ENCODE measurements around the gene TRPM5.

Gene TRPM5

DNA sequence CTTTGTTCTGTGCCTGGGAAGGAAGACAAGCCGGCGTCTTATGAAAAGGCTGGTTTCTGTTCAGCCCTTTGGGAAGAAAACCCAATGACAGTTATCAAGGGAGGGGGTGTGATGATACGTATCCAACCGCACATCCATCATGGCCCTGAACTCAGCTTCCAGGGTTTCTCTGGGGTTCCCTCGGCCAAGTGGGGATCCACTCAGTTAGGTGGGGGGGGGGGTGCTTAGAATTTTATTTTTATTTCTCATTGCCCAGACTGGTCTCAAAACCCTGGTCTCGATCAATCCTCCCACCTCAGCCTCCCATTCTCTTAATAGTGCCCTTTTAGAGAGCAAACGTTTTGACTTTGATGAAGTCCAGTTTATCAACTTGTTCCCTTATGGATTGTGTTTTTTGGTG is 26.2 kb upstream of the TRPM5 start:
- FAIRE-seq, result no peak
- DNase-seq (ENCODE audit: low spot score), result no peak

DNA sequence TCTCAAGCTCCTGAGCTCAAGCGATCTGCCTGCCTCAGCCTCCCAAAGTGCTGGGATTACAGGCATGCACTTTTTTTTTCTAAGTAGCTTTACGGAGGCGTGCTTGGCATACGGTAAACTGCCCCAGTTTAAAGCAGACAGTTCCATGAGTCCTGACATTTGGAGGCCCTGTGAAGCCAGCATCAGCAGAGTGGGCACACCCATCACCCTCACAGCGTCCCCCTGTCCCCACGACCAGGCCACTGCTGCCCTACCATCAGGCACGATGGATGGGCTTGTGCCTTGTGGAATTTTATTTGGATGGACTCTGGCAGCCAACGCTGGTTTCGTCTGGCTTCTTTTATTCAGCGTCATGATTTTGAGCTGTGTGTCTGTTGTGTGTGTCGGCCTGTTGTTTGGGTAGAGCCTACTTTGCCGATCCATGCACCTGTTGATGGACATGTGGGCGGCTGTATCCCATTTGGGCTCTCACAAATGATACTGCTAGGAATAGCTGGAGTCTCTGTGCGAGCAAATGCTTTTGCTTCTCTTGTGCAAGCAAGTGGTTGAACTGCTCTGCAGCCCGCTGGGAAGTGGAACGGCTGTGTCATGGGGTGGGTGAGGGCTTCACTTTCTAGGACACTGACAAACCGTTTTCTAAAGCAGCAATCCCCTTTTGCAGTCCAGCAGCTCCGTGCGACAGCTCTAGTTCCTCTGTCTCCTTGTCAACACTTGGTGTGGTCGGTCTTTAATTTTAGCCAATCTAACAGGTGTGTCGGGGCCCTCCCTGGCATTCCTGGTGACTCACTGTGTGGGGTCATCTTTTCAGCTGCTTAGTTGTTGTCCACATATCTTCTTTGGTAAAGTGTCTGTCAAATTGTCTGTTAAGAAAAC is 24.3 kb upstream of the TRPM5 start:
- FAIRE-seq (no peak), DNase-seq (ENCODE audit: low spot score) (no peak)

DNA sequence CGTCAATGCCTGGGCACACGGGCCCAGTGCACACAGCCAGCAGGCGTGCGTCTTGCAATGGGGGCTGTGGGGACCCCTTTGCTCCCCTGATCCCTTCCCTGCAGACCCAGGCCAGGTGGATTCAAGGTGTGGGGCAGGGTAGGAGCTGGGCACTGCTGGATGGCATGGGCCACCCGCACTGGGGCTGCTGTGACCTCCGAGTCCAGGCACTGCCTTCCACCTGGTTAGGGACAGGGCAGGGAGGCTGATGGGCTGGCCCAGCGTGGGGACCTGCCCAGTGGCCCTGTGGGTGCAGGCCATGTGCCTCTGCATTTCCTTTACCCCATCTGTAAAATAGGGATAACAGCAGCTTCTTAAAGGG is 23.4 kb upstream of the TRPM5 start:
- no peak for FAIRE-seq
- no peak for DNase-seq (ENCODE audit: low spot score)

DNA sequence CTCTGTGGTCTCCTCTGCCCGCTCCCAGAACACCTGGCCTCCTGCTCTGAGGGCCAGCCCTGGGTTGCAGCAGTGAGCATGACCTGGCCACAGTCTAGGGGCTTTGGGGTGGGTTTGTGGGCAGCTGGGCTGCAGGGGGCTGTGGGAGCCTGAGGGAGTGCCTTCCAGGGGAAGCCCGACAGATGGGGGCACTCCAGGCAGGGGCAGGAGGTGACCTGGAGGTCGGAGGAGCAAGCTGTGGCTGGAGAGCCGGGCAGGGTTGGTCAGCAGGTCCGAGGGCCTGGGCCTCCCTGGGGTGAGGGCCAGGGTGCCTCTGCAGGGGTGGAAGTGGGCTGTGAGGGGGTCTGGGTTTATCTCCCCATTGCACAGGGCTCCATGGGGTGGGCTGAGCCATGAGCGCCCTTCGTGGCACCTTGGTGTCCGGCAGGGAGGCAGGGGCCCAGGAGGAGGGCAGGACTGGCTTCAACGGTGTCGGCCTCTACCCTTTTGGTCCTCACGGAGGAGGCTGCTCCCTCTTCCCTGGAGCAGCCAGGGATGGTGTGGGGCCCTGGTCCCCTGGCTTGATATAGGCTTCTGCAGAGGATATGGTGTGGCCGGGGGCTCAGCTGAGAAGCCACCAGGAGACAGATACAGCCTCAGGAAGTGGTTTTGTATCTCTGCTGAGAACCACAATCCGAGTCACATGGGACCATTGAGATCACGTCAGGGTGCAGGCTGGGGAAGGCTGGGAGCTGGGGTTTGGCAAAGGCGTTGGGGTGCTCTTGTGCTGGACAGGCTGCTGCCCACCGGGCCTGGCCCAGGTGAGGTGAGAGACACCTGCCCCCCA is 22.8 kb upstream of the TRPM5 start:
- DNase-seq (ENCODE audit: low spot score), result no peak
- FAIRE-seq, result no peak

DNA sequence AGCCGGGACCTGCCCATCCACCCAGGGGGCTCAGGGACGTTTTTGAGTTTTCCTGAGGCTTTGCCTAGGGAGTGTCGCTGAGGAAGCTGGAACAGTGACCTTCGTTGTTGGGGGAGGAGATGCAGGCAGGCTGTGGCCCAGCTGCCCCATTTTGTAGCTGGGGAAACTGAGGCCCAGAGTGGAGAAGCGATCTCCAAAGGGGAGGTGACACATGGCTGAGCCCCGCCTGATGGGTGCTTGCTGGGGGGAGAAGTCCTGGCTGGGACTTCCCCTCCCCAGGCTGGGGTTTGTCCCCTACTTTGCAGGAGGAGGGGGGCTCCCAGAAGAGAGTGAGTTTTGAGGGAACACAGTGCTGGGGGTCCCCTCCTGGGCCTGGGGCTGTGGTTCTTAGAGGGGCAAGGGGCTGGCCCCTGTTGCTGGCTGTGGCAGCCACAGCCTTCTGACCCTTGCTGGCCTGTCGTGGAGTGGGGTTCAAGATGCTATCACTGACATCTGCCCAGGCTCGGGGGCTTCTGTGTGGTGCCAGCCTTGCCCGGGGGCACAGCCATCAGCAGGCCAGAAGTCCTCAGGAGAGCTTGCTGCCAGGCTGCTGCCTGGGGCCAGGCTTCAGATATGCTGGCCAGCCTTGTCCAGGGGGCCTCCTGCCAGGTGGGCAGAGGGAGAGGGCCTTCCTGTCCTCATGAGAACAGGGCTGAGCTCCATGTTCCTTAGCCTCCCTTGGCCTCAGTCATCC is 21.9 kb upstream of the TRPM5 start:
- FAIRE-seq (no peak), DNase-seq (ENCODE audit: low spot score) (no peak)

DNA sequence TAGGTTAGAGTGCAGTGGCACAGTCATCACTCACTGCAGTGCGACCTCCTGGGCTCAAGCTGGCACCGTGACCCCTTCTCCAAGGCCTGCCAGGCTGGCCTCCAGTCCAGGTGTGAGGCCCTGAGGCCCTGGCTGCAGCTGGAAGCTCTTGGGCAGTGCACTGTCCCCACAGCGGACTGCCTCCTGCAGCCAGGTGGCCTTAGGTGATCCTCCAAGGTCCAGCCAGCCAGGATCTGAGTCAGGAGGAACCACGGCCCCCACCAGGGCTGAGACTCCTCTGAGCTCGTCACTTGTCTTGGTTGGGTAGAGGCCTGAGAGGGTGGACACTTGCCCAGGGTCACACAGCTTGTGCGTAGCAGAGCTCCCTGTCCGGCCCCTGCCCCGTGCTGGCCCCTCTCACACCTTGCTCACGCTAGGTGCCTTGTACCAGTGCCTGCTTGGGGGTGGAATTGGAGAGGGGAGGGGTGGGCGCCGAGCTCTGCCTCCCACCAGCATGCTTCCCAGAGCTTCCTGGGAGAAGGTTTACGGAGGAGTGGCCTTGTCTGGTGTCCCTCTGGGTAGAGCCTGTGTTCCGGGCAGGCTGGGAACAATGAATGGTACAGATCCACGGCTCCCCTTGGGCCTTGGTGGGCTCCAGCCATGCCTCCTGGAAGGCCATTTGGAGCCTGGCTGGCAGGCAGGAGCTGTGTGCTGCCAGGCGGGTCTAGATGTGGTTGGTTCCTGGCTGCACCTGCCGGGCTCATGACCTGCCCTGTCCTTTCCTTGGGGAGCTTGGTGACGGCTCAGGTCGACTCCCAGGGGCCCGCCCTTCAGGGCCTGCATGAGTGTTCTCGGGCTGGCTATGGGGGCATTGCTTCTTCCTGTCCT is 21.1 kb upstream of the TRPM5 start:
- FAIRE-seq (no peak), DNase-seq (ENCODE audit: low spot score) (no peak)

DNA sequence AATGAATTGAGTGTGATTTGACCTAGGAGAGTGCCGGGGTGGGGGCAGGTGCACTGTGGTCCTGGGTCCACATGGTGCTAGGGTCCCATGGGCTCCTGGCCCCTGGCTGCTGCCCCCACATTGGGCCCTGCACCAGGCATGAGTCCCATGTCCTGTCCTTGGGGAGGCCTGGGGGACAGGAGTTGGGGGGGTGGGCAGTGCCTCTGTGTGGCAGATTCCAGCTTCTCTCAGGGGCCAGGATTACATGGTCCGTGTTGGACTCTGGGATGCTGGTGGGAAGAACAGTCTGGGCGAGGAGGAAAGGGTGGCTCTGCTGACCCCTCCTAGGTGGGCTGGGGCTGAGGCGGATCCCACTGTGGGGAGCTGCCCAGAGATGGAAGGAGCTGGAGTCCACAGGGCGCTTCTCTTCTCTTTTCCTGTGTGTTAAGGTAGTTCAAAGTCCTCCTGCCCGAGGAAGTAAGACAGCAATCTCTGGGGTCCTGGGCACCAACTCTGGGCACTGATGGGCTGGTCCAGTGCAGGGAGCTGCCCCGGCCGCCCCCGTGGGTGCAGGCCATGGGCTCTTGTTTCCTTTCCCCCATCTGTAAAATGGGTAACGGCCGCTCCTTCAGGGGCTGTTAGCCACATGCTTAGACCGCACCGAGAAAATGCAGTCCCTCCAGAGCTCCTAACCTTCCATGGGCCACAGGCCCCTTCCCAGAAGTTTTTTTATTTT is 20.3 kb upstream of the TRPM5 start:
- no peak for DNase-seq (ENCODE audit: low spot score)
- FAIRE-seq, result no peak

DNA sequence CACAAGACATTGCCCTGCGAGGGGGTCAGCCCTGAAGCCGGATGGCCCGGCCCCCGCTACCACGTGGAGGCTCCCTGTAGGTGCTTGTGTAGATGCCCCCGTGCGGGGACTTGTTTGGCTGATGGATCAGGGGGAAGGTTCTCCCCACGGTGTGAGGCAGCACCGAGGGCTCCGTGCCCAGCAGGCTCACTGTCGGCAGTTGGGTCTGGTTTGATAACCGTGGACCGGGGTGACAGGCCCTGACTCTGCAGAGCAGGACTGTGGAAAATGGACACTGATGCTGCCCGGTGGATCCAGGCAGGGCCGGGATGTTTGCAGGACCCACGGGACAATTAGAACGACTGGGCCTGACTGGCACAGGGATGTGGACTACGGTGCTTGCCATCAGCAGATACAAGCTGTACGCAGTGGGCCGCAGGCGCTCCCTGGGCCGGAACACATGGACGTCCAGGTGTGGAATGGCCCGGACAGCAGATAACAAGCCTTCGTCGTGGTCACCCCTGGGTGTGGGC is 19.5 kb upstream of the TRPM5 start:
- DNase-seq (ENCODE audit: low spot score) (no peak), FAIRE-seq (no peak)

DNA sequence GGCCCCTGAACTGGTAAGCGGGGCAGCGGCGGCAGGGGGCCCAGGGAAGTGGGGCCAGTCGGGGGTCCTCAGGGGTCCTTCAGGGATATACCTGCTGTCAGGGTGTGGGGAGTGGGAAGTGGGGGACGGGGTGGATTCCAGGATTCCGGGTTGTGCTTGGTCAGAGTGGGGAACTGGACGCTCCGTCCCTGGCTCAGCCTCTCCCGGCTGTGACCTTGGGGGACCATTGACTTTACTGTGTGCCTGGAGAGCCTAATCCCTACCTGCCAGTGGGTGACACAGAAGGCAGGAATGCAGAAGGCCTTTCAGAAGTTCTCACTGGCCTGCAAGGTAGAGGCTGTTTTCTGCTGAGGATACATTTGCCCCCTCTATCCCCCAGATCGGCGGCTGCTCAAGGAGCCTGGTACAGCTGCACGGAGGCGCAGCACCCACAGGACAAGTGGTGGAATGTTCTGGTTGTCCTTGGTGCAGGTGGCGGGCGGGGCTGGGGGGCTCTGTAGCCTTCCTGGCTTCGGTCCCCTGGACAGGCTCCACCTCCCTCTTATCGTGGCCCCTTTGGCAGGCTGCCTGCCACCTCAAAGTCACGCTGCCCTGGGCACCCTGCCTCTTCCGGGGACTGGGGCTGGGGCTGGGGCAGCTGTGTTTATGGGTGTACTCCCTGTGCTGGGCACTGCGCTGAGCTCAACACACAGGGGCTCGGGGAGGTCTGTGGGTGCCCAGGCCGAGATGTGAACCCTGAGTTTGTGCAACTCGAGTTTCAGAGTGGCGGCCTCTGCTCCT is 18.9 kb upstream of the TRPM5 start:
- no peak for FAIRE-seq
- DNase-seq (ENCODE audit: low spot score), result no peak

DNA sequence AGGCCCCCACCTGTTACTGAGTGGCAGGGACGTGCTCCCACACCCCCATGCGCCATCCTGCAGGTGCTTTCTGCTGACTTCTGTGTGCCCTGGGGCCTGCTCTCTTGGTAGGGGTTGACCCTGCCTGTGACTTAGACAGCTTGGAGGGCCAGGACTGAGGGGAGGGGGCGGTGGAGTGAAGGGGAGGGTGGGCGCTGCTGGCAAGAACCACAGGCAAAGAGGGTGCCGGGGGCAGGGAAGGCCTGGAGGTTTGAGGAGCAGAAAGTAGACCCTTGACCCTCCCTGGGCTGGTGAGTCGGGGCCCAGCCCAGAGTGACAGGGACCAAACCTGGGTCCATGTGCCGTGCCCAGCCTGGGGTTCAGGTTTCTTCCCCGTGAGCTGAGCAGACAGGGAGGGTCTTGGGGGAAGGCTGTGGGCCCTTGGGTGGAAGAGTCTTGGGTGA is 18.2 kb upstream of the TRPM5 start:
- DNase-seq (ENCODE audit: low spot score) (no peak), FAIRE-seq (no peak)

DNA sequence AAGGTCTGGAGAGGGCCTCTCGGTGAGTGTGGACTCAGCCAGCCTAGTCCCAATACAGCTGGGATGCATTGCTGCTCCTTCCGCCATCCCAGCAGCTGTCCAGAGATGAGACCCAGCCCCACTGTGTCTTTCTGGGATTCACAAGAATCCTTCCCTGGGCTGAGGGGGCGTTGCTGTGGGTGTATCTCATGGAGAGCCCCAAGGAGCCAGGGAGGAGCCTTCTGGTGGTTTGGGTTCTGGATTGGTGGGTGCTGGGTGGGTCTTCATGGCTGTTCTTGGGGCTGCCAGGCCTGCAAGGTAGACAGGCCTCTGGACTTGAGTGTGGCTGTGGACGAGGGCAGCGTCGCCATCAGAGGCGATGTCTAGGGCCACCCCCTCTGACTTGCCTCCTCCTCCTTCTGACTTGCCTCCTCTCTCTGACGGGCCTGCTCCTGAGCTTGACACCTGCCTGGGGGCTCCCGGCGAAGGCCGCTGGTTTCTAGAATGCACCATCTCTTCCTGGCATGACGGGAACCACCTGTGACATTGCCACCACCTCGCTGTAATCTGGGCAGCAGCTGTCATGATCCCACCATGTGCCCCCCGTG is 17.7 kb upstream of the TRPM5 start:
- DNase-seq (ENCODE audit: low spot score) (no peak), FAIRE-seq (no peak)

DNA sequence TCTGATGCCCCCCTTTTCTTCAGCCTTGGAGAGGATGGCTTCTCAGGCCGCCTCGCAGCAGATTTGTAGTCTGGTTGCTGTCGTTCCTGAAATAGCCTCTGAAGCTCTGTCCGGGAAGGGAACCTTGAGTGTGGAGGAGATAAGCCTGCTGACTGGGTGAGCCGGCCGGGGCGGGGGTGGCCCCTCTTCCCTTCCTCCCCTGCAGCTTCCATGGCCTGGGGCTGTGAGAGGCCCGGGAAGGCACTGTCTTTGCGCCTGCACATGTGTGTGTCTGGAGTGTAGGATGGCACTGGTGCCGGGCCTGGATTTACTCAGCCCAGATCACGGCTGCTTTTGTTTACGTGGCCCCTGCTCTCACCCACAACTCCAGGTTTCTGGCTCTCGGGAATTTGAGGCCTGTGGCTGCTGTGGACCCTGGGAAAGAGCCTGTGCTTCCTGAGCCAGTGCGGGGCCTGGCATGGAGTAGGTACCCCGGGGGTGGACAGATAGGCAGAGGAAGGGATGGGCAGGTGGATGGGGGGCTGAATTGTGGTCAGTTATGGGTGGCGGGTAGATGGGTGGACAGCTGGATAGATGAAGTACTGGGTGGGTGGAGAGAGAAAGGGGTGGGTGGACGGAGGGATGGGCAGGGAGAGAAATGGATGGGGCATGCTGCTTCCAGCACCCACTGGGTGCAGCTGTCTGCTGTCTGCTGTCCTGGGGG is 17.1 kb upstream of the TRPM5 start:
- DNase-seq (ENCODE audit: low spot score) (no peak), FAIRE-seq (no peak)

DNA sequence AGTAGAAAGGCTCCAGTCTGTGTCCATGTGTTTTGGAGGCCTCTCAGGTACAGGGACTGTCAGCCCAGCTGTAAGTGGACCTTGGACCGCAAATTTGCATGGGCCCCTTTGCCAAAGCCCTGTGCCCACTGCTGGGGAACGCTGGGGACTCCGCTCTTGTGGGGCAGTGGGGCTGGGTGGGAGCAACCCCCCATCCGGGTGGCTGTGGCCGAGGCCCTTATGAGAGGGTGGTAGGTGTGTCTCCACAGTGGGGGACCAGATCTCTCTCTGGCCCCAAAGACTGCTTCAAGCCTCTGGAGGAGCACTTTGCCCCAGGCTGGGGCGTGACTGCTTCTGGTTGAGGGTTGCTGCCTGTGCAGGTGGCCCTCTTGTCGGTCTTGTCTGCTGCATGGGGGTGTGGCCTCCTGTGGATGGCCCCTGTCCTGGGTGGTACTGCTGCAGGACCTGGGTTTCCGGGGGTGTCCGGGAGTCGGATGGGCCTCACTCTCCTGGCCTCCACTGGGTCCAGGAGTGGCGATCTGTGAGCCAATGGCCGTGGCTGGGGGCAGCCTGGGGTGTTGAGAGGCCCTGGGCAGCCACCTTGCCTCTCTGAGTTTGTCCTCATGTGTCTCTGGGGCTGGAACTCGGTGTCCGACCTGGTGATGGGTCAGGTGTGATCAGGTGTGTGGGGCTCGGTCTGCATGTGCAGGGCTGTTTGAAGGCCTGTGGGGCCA is 16.4 kb upstream of the TRPM5 start:
- no peak for FAIRE-seq
- DNase-seq (ENCODE audit: low spot score), result no peak

DNA sequence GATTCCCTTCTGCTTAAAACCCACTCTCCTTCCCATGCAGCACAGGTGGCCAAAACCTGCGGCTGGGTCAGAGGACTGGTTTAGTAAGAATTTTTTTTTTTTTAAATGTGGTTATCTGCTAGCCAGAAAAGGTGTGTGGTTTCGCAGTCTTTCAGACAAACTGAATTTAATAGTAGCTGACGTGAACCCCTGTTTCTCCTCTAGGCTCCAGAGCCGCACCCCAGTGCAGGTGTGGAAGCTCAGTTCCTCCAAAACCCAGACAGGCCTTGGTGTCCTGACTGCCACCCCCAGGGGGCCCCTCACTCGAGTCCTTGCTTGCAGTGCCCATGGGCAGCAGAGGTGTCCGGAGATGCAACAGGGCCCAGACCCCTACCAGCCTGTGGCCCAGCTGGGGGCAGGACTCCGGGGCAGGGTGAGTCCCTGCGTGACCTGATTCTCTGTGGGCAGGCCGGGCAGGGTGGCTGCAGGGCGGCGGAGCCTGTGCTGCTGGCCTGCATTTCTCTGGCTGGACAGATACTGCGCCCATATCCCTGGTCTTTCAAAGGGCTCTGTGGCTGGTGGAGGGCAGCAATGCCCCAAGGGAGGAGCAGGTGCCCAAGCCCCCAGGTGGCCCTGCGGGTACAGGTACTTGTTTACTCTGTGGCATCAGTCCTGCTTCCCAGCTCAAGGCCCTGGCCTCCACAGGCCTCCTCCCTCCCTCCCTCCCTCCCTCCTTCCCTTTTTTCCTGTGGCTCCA is 15.7 kb upstream of the TRPM5 start:
- DNase-seq (ENCODE audit: low spot score) (no peak), FAIRE-seq (no peak)

DNA sequence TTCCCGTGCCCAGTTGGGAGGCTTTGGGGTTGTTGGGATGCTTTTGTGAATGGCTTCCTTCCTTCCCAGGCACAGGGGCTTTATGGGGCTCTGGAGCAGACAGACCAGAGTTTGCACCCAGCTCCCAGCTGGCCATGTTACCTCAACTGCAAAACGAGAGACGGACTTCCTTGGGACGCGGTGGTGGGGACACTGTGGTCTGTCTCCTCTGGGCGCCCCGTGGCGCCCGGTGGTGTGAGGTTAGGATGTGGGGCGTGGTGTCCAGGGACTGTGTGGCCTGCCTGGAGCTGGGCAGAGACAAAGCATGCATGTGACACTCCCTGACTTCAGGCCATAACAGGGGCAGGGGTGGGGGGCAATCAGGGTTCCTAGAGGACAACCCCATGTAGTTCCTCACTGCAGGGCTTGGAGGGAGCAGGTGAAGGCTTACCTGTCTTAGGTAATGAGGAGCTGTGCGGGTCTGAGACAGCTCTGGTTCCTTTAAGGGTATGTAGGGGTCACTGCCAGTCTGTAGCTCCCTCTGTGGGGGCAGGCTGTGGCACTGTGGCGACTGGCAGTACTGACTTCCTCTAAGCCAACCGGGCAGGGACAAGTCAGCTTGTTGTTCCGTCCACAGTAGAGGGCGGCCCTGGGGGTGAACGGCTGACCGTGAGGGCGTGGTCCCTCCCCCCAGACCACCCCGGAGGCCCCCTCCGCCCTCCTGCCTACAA is 14.9 kb upstream of the TRPM5 start:
- DNase-seq (ENCODE audit: low spot score) (no peak), FAIRE-seq (no peak)

DNA sequence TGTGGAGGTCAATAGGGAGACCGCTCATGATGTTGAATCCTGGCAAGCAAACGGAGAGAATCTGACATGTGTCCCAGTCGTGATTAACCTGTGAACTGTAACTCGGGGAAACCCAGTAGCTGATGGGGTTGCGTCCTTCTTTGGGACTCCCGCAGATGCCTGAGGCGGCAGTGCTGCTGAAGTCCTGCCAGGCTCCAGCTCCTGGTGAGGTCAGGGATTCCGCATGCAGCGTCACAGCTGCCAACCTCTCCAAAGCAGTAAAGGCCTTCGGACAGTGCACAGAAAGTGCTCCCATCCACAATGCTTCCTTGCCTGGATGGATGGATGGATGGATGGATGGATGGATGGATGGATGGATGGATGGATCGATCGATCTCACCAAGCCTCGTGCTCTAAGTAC is 14.0 kb upstream of the TRPM5 start:
- DNase-seq (ENCODE audit: low spot score) (no peak), FAIRE-seq (no peak)
